ENCODE data around the gene NISCH. TPM values are rescaled to one million over a fixed set of nuclear protein-coding genes. Genes with fewer than 3 reads are reported as not detected.

Gene NISCH
- total and polyA plus RNA-seq, 2 of the 8 experiments (the other 6 are each of a cell fraction or from before 2014, with no cell fraction given), result 71.2 to 71.9 TPM

- TF ChIP-seq, protein P1, sequence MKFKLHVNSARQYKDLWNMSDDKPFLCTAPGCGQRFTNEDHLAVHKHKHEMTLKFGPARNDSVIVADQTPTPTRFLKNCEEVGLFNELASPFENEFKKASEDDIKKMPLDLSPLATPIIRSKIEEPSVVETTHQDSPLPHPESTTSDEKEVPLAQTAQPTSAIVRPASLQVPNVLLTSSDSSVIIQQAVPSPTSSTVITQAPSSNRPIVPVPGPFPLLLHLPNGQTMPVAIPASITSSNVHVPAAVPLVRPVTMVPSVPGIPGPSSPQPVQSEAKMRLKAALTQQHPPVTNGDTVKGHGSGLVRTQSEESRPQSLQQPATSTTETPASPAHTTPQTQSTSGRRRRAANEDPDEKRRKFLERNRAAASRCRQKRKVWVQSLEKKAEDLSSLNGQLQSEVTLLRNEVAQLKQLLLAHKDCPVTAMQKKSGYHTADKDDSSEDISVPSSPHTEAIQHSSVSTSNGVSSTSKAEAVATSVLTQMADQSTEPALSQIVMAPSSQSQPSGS (IDR thresholded peaks at IDR 0.05; ENCODE audit: low read length), result no peak
- TF ChIP-seq NRF1 (IDR thresholded peaks at IDR 0.05; ENCODE audit: low read depth, low read length) (no peak), CHD7 (IDR thresholded peaks at IDR 0.05; ENCODE audit: insufficient replicate concordance, low read length) (no peak), RBBP5 (IDR thresholded peaks at IDR 0.05; ENCODE audit: borderline replicate concordance, low read depth, low read length) (no peak), KDM5A (IDR thresholded peaks at IDR 0.05; ENCODE audit: low read length) (no peak)
Observed at GRCh38 chr3:52440671-52441070, 14.7 kb upstream of the NISCH start (continued).

Data from H1 (cell line).